SK-N-SH (cell line): Measurements from ENCODE around the gene COL21A1. TPM values are rescaled to one million over a fixed set of nuclear protein-coding genes. Genes with fewer than 3 reads are reported as not detected.

Source experiments
- CTCF ChIA-PET: fragments of 300-600, 350-600 bp; formaldehyde crosslinking; extraction: SDS; loops from one replicate; lab custom pipeline; 2021; lab: Yijun Ruan, JAX
- POLR2A ChIA-PET: fragments of 350-600 bp; sonication (Branson Sonifier 250); formaldehyde crosslinking; extraction: SDS; loops from one replicate; lab custom pipeline; 2020; ENCODE audit warnings: antibody characterized with exemption, inconsistent platforms; lab: Yijun Ruan, JAX
- DNase-seq: peaks from one replicate; pipeline ENCODE4 v3.0.0; 2012
- H2AFZ ChIP-seq: fragments of 200-600 bp; sonication (generic); 2 replicates; pipeline ENCODE4 v1.8.1; 2016; ENCODE audit warnings: antibody characterized with exemption, mild to moderate bottlenecking, low read depth
- H3F3A ChIP-seq: fragments of 200-600 bp; sonication (generic); replicated peaks from 2 replicates; pipeline ENCODE3; 2016; ENCODE audit warnings: antibody characterized with exemption, mild to moderate bottlenecking; ENCODE audit not compliant: insufficient read depth
- H3K27ac ChIP-seq, 2 experiments: fragments of 200-500 bp in 1 of 2; fragments of 200-600 bp in 1 of 2; sonication (Bioruptor generic) in 1 of 2; sonication (generic), shearing (Covaris generic) in 1 of 2; 2 replicates each; pipeline versions ENCODE4 v1.5.1 to v1.6.1; 2014 to 2016; ENCODE audit warnings: low read depth in 2 of 2, inconsistent platforms in 1 of 2, low read length in 1 of 2, mild to moderate bottlenecking in 1 of 2, mixed read lengths in 1 of 2
- H3K27me3 ChIP-seq: fragments of 200-600 bp; sonication (generic), shearing (Covaris generic); 2 replicates; pipeline ENCODE4 v1.6.1; 2016; ENCODE audit warnings: mixed run types; ENCODE audit not compliant: insufficient read depth
- H3K36me3 ChIP-seq, 2 experiments: fragments of 200-500 bp in 1 of 2; fragments of 200-600 bp in 1 of 2; sonication (Bioruptor generic) in 1 of 2; sonication (generic) in 1 of 2; replicated peaks in 1 of 2; 2 replicates each; pipeline versions ENCODE3 to v1.5.1; 2014 to 2016; ENCODE audit warnings: low read length in 1 of 2, mild to moderate bottlenecking in 1 of 2; ENCODE audit not compliant: insufficient read depth in 2 of 2, control insufficient read depth in 1 of 2
- H3K4me1 ChIP-seq, 2 experiments: fragments of 200-500 bp in 1 of 2; fragments of 200-600 bp in 1 of 2; sonication (Bioruptor generic) in 1 of 2; sonication (generic), shearing (Covaris generic) in 1 of 2; 2 replicates each; pipeline versions ENCODE4 v1.5.1 to v1.6.1; 2014 to 2016; ENCODE audit warnings: low read depth in 1 of 2, low read length in 1 of 2, mixed run types in 1 of 2; ENCODE audit not compliant: insufficient read depth in 2 of 2, control insufficient read depth in 1 of 2
- H3K4me2 ChIP-seq: fragments of 200-600 bp; sonication (generic), shearing (Covaris generic); 2 replicates; pipeline ENCODE4 v1.6.1; 2017; ENCODE audit warnings: mixed run types
- H3K4me3 ChIP-seq, 2 experiments: fragments of 200-500 bp in 1 of 2; fragments of 200-600 bp in 1 of 2; sonication (Bioruptor generic) in 1 of 2; sonication (generic), shearing (Covaris generic) in 1 of 2; 2 replicates each; pipeline versions ENCODE4 v1.5.1 to v1.8.1; 2014 to 2016; ENCODE audit warnings: low read depth in 2 of 2, inconsistent platforms in 1 of 2, low read length in 1 of 2, mild to moderate bottlenecking in 1 of 2, mixed read lengths in 1 of 2, moderate library complexity in 1 of 2
- H3K79me2 ChIP-seq: fragments of 200-600 bp; sonication (generic); 2 replicates; pipeline ENCODE4 v1.8.1; 2017; ENCODE audit warnings: mild to moderate bottlenecking; ENCODE audit not compliant: insufficient read depth
- H3K9ac ChIP-seq: fragments of 200-600 bp; sonication (generic); 2 replicates; pipeline ENCODE4 v1.6.1; 2017; ENCODE audit warnings: mixed run types
- H3K9me2 ChIP-seq: fragments of 200-600 bp; sonication (generic); 2 replicates; pipeline ENCODE4 v1.6.1; 2017; ENCODE audit warnings: mixed run types
- H3K9me3 ChIP-seq: fragments of 200-600 bp; sonication (generic); 2 replicates; pipeline ENCODE4 v1.6.1; 2017; ENCODE audit warnings: mixed run types, mild to moderate bottlenecking, moderate library complexity
- H4K20me1 ChIP-seq: fragments of 200-600 bp; sonication (generic); 2 replicates; pipeline ENCODE4 v1.6.1; 2017; ENCODE audit warnings: mild to moderate bottlenecking, mixed run types; ENCODE audit not compliant: insufficient read depth
- CHD2 ChIP-seq: fragments of 150-350 bp; IDR thresholded peaks from 2 replicates; pipeline ENCODE4 v1.6.1; 2018; ENCODE audit warnings: low read length; ENCODE audit not compliant: partially characterized antibody
- ELF1 ChIP-seq: IDR thresholded peaks from 2 replicates; pipeline ENCODE4 v1.4.0; 2012
- EP300 ChIP-seq, 2 experiments: IDR thresholded peaks; 2 replicates each; pipeline versions ENCODE4 v1.4.0 to v1.6.1; 2012; ENCODE audit warnings: borderline replicate concordance in 1 of 2, low read depth in 1 of 2, low read length in 1 of 2
- EZH2phosphoT487 ChIP-seq: fragments of 200-600 bp; sonication (generic); IDR thresholded peaks from 2 replicates; pipeline ENCODE4 v1.6.1; 2017; ENCODE audit warnings: low read depth, mixed run types, mild to moderate bottlenecking, antibody characterized with exemption, moderate library complexity, borderline replicate concordance
- FOSL2 ChIP-seq: IDR thresholded peaks from 2 replicates; pipeline ENCODE4 v1.4.0; 2012; ENCODE audit warnings: low read depth, mild to moderate bottlenecking, moderate library complexity, borderline replicate concordance
- FOXM1 ChIP-seq: IDR thresholded peaks from 2 replicates; pipeline ENCODE4 v1.4.0; 2012; ENCODE audit warnings: low read depth, mild to moderate bottlenecking
- GABPA ChIP-seq: IDR thresholded peaks from 2 replicates; pipeline ENCODE4 v1.4.0; 2012; ENCODE audit warnings: low read depth, mild to moderate bottlenecking
- GATA2 ChIP-seq: sonication (generic); formaldehyde crosslinking; IDR thresholded peaks from 2 replicates; pipeline ENCODE4 v1.5.0; 2020; ENCODE audit warnings: mild to moderate bottlenecking, missing genetic modification reagents
- IRF3 ChIP-seq: fragments of 150-350 bp; IDR thresholded peaks from 2 replicates; pipeline ENCODE4 v1.6.1; 2016; ENCODE audit warnings: mild to moderate bottlenecking, low read depth, low read length
- JUND ChIP-seq: IDR thresholded peaks from 2 replicates; pipeline ENCODE4 v1.4.0; 2012
- MEF2A ChIP-seq: IDR thresholded peaks from 2 replicates; pipeline ENCODE4 v1.4.0; 2012; ENCODE audit warnings: low read depth, borderline replicate concordance
- MXI1 ChIP-seq: IDR thresholded peaks from 2 replicates; pipeline ENCODE4 v1.6.1; 2012; ENCODE audit warnings: mild to moderate bottlenecking, low read depth, low read length, improper control_type of control experiment
- RAD21 ChIP-seq: IDR thresholded peaks from 2 replicates; pipeline ENCODE4 v1.6.1; 2012; ENCODE audit warnings: mild to moderate bottlenecking, low read length
- RFX5 ChIP-seq: IDR thresholded peaks from 2 replicates; pipeline ENCODE4 v1.6.1; 2012; ENCODE audit warnings: mild to moderate bottlenecking, improper control_type of control experiment, low read length
- RXRA ChIP-seq: IDR thresholded peaks from 2 replicates; pipeline ENCODE4 v1.4.0; 2012; ENCODE audit warnings: low read depth, mild to moderate bottlenecking, borderline replicate concordance
- TAF1 ChIP-seq: IDR thresholded peaks from 2 replicates; pipeline ENCODE4 v1.6.1; 2012; ENCODE audit warnings: low read depth, mild to moderate bottlenecking, low read length, moderate library complexity, borderline replicate concordance
- TEAD4 ChIP-seq: IDR thresholded peaks from 2 replicates; pipeline ENCODE4 v1.4.0; 2012; ENCODE audit warnings: mild to moderate bottlenecking, borderline replicate concordance; ENCODE audit not compliant: insufficient read depth
- USF2 ChIP-seq: fragments of 150-350 bp; IDR thresholded peaks from 2 replicates; pipeline ENCODE4 v1.6.1; 2017; ENCODE audit warnings: antibody characterized with exemption, low read length, low read depth, borderline replicate concordance
- YY1 ChIP-seq: IDR thresholded peaks from 2 replicates; pipeline ENCODE4 v1.4.0; 2012; ENCODE audit warnings: low read depth, mild to moderate bottlenecking
- ZBTB33 ChIP-seq: IDR thresholded peaks from 2 replicates; pipeline ENCODE4 v1.4.0; 2012; ENCODE audit warnings: low read depth, borderline replicate concordance
- WGBS: methylation state at CpG from one replicate; pipeline ENCODE4 v1.1.6; 2017; ENCODE audit warnings: low lambda C conversion rate; 5-methylcytosine and 5-hydroxymethylcytosine counted together
- polyA plus RNA-seq, 3 experiments: library from polyadenylated mRNA; depleted of rRNA; stranded (reverse); fragments of >200 nt; gene quantifications; 2 replicates each; pipeline ENCODE4 v1.2.3, GENCODE V29; 2012

Gene COL21A1
- polyA plus RNA-seq, 1 of the 3 experiments (the other 2 are of a cell fraction): 0.07 TPM

GRCh38 chr6:56188429-56188828 lies 59.0 kb downstream of the COL21A1 start:
- CTCF ChIA-PET: interaction anchor here (0.7 kb wide), 1 partner anchor 104 kb away, joined by 4 read pairs; no protein-coding TSS in a partner anchor
- H3F3A ChIP-seq: no peaks in the 10 kb centered on the region
- H3K9me2 ChIP-seq: no peaks in the 10 kb centered on the region
- H3K27ac ChIP-seq: no peak overlapping the region
- H3K36me3 ChIP-seq: no peaks in the 10 kb centered on the region
- no peaks in the 10 kb centered on the region for H3K4me1 ChIP-seq
- POLR2A ChIA-PET: no interaction called here
- no peaks in the 10 kb centered on the region for H4K20me1 ChIP-seq
- no peak overlapping the region for H3K9ac ChIP-seq
- 22% methylated on average over 6 of the region's 9 CpGs for WGBS
- no peak overlapping the region for H2AFZ ChIP-seq
- H3K4me2 ChIP-seq: no peak overlapping the region
- no peaks in the 10 kb centered on the region for H3K27me3 ChIP-seq
- H3K4me3 ChIP-seq: no peak overlapping the region
- DNase-seq: no peak
- peaks cover 5% of the 10 kb centered on the region; the same call in 1 of the 2 replicates for H3K9me3 ChIP-seq
- H3K79me2 ChIP-seq: no peaks in the 10 kb centered on the region
- TF ChIP-seq TAF1: no peak
- no peak for TF ChIP-seq MXI1
- TF ChIP-seq RAD21: no peak

GRCh38 chr6:56187686-56188085 lies 59.7 kb downstream of the COL21A1 start:
- TF ChIP-seq MXI1 (no peak), RFX5 (no peak), RAD21 (no peak), JUND (no peak)
- TF ChIP-seq, all 33 proteins: peak for 0

GRCh38 chr6:56176741-56177140 lies 70.6 kb downstream of the COL21A1 start:
- CTCF ChIA-PET: no interaction called here
- H3K9me2 ChIP-seq: no peaks in the 10 kb centered on the region; the same call in 1 of the 2 replicates
- no peaks in the 10 kb centered on the region for H4K20me1 ChIP-seq
- TF ChIP-seq MEF2A (no peak), USF2 (no peak), TEAD4 (no peak), FOSL2 (no peak), CHD2 (no peak), ELF1 (no peak), GABPA (no peak), IRF3 (no peak), EZH2phosphoT487 (no peak), GATA2 (no peak), YY1 (no peak), FOXM1 (no peak), EP300 (IDR thresholded peaks at IDR 0.05; ENCODE audit: borderline replicate concordance in 1 of 2, low read depth in 1 of 2, low read length in 1 of 2) (no peak), RFX5 (no peak), ZBTB33 (no peak), RXRA (no peak)

More at GRCh38 chr6:56187686-56188085, 59.7 kb downstream of the COL21A1 start:
- H3K79me2 ChIP-seq: no peaks in the 10 kb centered on the region
- H2AFZ ChIP-seq: no peak overlapping the region; the same call in 1 of the 2 replicates
- H3K27ac ChIP-seq: no peak overlapping the region; a peak in 1 of 4 replicates
- no peaks in the 10 kb centered on the region for H3K9me2 ChIP-seq
- H4K20me1 ChIP-seq: no peaks in the 10 kb centered on the region
- H3K27me3 ChIP-seq: no peaks in the 10 kb centered on the region
- H3K36me3 ChIP-seq: no peaks in the 10 kb centered on the region
- no peak overlapping the region for H3K4me3 ChIP-seq
- DNase-seq: no peak
- H3K4me2 ChIP-seq: no peak overlapping the region
- ChIA-PET CTCF (no interaction called here), POLR2A (no interaction called here)
- no peaks in the 10 kb centered on the region for H3F3A ChIP-seq
- peaks cover 5% of the 10 kb centered on the region; the same call in 1 of the 2 replicates for H3K9me3 ChIP-seq
- no peaks in the 10 kb centered on the region for H3K4me1 ChIP-seq
- no peak overlapping the region for H3K9ac ChIP-seq

More at GRCh38 chr6:56176741-56177140, 70.6 kb downstream of the COL21A1 start:
- POLR2A ChIA-PET: no interaction called here
- Histone ChIP-seq H3K27me3 (no peaks in the 10 kb centered on the region), H3K27ac (no peak overlapping the region), H3K9ac (no peak overlapping the region), H2AFZ (no peak overlapping the region), H3F3A (peaks cover 3% of the 10 kb centered on the region), H3K9me3 (peaks cover 19% of the 10 kb centered on the region), H3K79me2 (no peaks in the 10 kb centered on the region), H3K36me3 (peaks cover 0 to 4% of the 10 kb centered on the region in 2 experiments), H3K4me3 (no peak overlapping the region), H3K4me2 (no peak overlapping the region), H3K4me1 (no peaks in the 10 kb centered on the region)
- no peak for DNase-seq
